ENCODE measurements around the gene MED4. TPM values are rescaled to one million over a fixed set of nuclear protein-coding genes. Genes with fewer than 3 reads are reported as not detected.

Gene MED4
- total RNA-seq, 1 donor from 2014 or later = 49.1 TPM

DNA sequence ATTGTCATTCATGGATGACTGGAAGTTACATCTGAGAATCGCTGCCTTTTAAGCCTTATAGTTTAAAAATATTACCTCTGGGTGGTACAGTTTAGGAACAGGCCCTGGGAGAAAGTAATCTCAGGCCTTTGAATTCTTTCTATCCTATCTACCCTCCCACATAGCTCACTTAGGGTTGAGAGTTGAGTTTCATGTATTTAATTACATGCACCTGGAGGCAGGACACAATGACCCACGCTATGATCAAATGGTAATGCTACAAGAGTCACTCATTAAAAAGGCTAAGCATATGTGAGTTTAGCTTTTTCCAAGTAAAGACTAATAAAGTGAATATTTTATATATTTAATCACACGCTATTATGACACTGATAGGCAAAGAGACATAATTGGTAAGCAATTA, 25.3 kb upstream of the MED4 start:
- H3K27me3 Mint-ChIP-seq (ENCODE audit: unreplicated experiment) = no peaks in the 10 kb centered on the region

DNA sequence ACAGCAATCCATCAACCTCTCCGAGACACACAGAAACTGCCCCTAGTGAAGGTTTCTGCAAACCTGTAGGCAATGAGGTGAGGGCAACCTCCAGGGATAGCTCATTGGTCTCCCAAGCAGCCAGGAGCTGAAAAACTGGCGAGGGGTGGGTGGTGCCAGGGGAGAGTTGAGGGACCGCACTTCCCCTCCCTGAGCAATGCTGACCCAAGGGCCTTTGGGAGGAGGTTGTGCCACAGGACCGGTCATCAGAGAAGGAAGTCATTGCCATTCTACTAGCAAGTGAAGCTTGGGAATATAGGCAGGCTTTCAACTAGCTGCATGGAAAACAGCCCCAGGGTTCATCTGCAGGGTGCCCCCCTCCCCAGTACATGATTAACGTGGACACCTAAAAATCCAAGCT, 23.1 kb upstream of the MED4 start:
- Mint-ChIP-seq H3K27ac (ENCODE audit: unreplicated experiment) (no peak overlapping the region), H3K27me3 (ENCODE audit: unreplicated experiment) (no peaks in the 10 kb centered on the region), H3K36me3 (ENCODE audit: low read depth, unreplicated experiment) (no peaks in the 10 kb centered on the region), H3K4me3 (ENCODE audit: unreplicated experiment) (no peak overlapping the region), H3K9me3 (ENCODE audit: unreplicated experiment) (no peaks in the 10 kb centered on the region), H3K4me1 (ENCODE audit: unreplicated experiment) (peaks cover 9% of the 10 kb centered on the region)
- TF ChIP-seq, protein P1, sequence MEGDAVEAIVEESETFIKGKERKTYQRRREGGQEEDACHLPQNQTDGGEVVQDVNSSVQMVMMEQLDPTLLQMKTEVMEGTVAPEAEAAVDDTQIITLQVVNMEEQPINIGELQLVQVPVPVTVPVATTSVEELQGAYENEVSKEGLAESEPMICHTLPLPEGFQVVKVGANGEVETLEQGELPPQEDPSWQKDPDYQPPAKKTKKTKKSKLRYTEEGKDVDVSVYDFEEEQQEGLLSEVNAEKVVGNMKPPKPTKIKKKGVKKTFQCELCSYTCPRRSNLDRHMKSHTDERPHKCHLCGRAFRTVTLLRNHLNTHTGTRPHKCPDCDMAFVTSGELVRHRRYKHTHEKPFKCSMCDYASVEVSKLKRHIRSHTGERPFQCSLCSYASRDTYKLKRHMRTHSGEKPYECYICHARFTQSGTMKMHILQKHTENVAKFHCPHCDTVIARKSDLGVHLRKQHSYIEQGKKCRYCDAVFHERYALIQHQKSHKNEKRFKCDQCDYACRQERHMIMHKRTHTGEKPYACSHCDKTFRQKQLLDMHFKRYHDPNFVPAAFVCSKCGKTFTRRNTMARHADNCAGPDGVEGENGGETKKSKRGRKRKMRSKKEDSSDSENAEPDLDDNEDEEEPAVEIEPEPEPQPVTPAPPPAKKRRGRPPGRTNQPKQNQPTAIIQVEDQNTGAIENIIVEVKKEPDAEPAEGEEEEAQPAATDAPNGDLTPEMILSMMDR (IDR thresholded peaks at IDR 0.05; ENCODE audit: unreplicated experiment) = no peak
- DNase-seq (ENCODE audit: low spot score) = no peak

More for the DNA sequence above, 25.3 kb upstream of the MED4 start:
- no peak overlapping the region for H3K27ac Mint-ChIP-seq (ENCODE audit: unreplicated experiment)
- H3K36me3 Mint-ChIP-seq (ENCODE audit: low read depth, unreplicated experiment) = no peaks in the 10 kb centered on the region
- DNase-seq (ENCODE audit: low spot score) = no peak
- peaks cover 9% of the 10 kb centered on the region for H3K4me1 Mint-ChIP-seq (ENCODE audit: unreplicated experiment)
- no peak overlapping the region for H3K4me3 Mint-ChIP-seq (ENCODE audit: unreplicated experiment)
- H3K9me3 Mint-ChIP-seq (ENCODE audit: unreplicated experiment) = no peaks in the 10 kb centered on the region
- TF ChIP-seq, protein P1 (IDR thresholded peaks at IDR 0.05; ENCODE audit: unreplicated experiment) = no peak

DNA sequence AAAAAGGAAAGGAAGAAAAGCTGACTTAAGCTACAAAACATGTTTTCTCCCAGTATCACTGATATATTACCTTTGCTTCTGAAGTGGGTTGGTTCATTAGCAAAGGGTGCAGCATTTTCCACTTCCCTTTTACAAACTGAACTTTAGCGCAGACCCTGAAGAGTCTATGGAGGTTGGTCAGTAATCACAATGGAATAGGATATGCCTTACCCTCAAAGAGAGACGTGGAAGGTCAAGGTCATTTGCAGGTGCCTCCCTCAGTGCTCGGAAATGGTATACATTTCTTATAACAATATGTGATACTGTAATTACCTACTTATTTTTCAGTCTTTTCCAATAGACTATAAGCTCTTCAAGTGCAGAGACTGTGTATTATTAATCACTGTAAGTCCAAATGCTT, 21.9 kb upstream of the MED4 start:
- no peaks in the 10 kb centered on the region for H3K36me3 Mint-ChIP-seq (ENCODE audit: low read depth, unreplicated experiment)
- peaks cover 9% of the 10 kb centered on the region for H3K4me1 Mint-ChIP-seq (ENCODE audit: unreplicated experiment)
- no peak overlapping the region for H3K4me3 Mint-ChIP-seq (ENCODE audit: unreplicated experiment)
- TF ChIP-seq, protein P1 (IDR thresholded peaks at IDR 0.05; ENCODE audit: unreplicated experiment) = no peak
- no peak overlapping the region for H3K27ac Mint-ChIP-seq (ENCODE audit: unreplicated experiment)
- H3K27me3 Mint-ChIP-seq (ENCODE audit: unreplicated experiment) = no peaks in the 10 kb centered on the region
- no peak for DNase-seq (ENCODE audit: low spot score)
- no peaks in the 10 kb centered on the region for H3K9me3 Mint-ChIP-seq (ENCODE audit: unreplicated experiment)

DNA sequence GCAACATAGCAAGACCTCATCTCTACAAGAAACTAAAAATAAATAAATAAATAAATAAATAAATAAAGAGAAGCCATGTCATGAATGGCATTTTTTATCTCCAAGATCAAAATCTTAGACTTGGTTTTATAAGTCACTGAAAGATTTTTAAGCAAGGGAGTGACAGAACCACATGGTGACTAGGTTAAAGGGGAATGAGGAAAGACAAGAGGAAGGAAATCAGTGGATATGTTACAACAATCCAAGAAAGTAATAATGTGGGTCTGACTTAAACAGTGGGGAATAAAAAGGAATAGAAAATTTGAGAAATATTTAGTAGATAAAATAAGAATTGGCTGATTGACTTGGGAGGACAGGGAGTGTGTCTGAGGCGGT, 18.8 kb upstream of the MED4 start:
- TF ChIP-seq, protein P1 (IDR thresholded peaks at IDR 0.05; ENCODE audit: unreplicated experiment) = no peak
- DNase-seq (ENCODE audit: low spot score) = no peak

DNA sequence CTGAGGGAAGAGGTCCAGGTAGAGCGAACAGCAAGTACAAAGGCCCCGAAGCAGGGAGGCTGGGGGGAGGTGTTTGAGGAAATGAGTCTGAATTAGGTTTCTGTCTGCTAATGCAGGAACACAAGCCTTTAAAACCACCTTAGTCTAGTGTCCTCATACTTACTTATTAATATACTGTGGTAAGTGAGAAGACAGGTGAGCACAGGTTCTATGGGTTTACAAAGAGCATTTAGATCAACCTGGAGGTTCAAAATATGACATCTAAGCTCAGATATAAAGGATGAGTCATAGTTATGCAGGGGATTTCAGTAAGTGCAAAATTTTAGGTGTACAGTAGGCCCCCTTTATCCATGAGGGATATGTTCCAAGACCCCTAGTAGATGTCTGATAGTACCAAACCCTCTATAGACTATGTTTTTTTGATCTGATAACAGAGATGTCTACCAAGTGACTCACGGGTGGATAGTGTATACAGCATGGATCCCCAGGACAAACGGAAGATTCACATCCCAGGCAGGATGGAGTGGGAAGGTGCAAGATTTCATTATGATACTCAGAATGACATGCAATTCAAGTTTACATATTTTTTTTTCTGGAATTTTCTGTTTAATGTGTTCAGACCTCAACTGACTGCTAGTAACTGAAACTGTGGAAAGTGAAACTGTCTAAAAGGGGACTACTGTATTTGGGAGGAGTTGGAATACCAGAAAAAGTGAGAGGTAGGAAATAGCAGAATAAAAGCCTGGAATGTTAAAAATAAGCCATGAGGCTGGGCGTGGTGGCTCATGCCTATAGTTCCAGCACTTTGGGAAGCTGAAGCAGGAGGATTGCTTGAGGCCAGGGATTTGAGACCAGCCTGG, 18.2 kb upstream of the MED4 start:
- Mint-ChIP-seq H3K36me3 (ENCODE audit: low read depth, unreplicated experiment) (no peaks in the 10 kb centered on the region), H3K27ac (ENCODE audit: unreplicated experiment) (no peak overlapping the region), H3K9me3 (ENCODE audit: unreplicated experiment) (no peaks in the 10 kb centered on the region), H3K4me1 (ENCODE audit: unreplicated experiment) (peaks cover 7% of the 10 kb centered on the region), H3K4me3 (ENCODE audit: unreplicated experiment) (no peak overlapping the region), H3K27me3 (ENCODE audit: unreplicated experiment) (no peaks in the 10 kb centered on the region)
- TF ChIP-seq, protein P1 (IDR thresholded peaks at IDR 0.05; ENCODE audit: unreplicated experiment) = no peak
- DNase-seq (ENCODE audit: low spot score) = no peak

More for the DNA sequence above, 18.8 kb upstream of the MED4 start:
- Mint-ChIP-seq H3K4me3 (ENCODE audit: unreplicated experiment) (no peak overlapping the region), H3K4me1 (ENCODE audit: unreplicated experiment) (peaks cover 7% of the 10 kb centered on the region), H3K36me3 (ENCODE audit: low read depth, unreplicated experiment) (no peaks in the 10 kb centered on the region), H3K27ac (ENCODE audit: unreplicated experiment) (no peak overlapping the region), H3K27me3 (ENCODE audit: unreplicated experiment) (no peaks in the 10 kb centered on the region), H3K9me3 (ENCODE audit: unreplicated experiment) (no peaks in the 10 kb centered on the region)
